Measurements from ENCODE around the gene HSF4.

DNA sequence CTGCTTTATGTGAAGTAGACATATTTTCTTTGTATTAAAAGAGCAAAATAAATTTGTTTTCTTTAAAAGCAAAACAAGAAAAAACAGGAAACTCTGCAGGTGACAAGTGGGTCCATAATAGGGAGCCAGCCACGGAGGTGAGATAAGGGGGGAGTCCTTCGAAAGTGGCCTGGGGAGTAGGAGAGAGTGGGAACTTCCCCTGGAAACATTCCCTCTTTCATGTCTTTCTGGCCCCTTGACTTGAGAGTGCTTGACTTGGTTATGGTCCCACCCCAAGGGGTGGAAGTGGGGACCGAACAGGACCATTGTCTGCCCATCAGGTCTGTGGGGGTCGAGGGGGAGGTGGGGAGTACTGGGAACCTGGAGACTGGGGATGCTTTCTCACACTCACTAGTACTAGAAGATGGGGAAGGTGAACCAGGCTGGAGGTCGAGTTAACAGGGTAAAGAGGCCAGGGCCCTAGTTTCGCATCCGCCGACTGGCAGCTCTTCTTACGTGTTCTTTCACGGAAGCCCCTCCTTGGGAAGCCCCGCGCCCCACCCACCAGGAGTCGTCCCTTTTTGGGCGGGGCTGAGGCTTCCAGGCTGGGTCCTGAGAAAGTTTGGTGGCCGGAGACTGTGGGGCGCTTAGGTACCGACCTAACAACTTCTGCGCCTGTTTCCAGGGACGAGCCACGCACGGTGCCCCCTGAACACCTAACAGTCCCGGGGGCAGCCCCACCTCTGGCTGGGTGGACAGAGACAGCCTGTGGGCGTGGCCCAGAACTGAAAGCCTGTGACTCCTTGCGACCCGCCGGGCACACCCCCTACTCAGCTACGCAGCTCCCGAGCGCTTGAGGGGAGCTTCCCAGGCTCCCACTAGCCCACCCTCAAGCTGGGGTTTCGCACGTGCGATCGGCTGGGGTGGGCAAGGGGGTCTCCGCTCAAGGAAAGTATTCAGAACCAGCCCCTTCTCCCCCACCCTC, 5.6 kb upstream of the HSF4 start:
- no peak for TF ChIP-seq CTCF (conservative IDR thresholded peaks at IDR 0.05; ENCODE audit: low read length)
- no peak for TF ChIP-seq EZH2phosphoT487 (IDR thresholded peaks at IDR 0.05; ENCODE audit: borderline replicate concordance, low read depth, low read length)
